ENCODE data around the gene AFAP1L2.

AFAP1L2 gene

GRCh38 chr10:114258274-114258840, 145.9 kb downstream of the AFAP1L2 start:
- no peak for DNase-seq

GRCh38 chr10:114257498-114257897, 146.8 kb downstream of the AFAP1L2 start:
- no peak for DNase-seq

GRCh38 chr10:114256822-114257221, 147.5 kb downstream of the AFAP1L2 start:
- DNase-seq = no peak

- DNase-seq = no peak
These were observed 148.1 kb downstream of the AFAP1L2 start for GRCh38 chr10:114256008-114256765.

- no peak for DNase-seq
These were observed 149.1 kb downstream of the AFAP1L2 start for GRCh38 chr10:114255227-114255626.

GRCh38 chr10:114252883-114253282, 151.4 kb downstream of the AFAP1L2 start:
- DNase-seq = no peak

- DNase-seq = no peak
These were observed 152.2 kb downstream of the AFAP1L2 start for GRCh38 chr10:114252092-114252491.

- DNase-seq = no peak
These were observed 153.6 kb downstream of the AFAP1L2 start for GRCh38 chr10:114250716-114251115.

- DNase-seq = no peak
These were observed 154.1 kb downstream of the AFAP1L2 start for GRCh38 chr10:114250236-114250635.

GRCh38 chr10:114246679-114247305, 157.5 kb downstream of the AFAP1L2 start:
- DNase-seq = no peak

- no peak for DNase-seq
These were observed 159.0 kb downstream of the AFAP1L2 start for GRCh38 chr10:114245121-114245791.

All from central memory CD4-positive, alpha-beta T cell (primary cell).